H1 (cell line): Measurements from ENCODE around the gene NANOS2. TPM values are rescaled to one million over a fixed set of nuclear protein-coding genes. Genes with fewer than 3 reads are reported as not detected.

Experiments
- CTCF ChIP-seq, 3 experiments: IDR thresholded peaks; 1 replicate in 2 of 3; 2 replicates in 1 of 3; pipeline versions ENCODE4 v1.5.1 to v1.6.1; 2011; ENCODE audit warnings: low read length in 3 of 3, mild to moderate bottlenecking in 3 of 3, inconsistent platforms in 2 of 3, low read depth in 1 of 3, moderate library complexity in 1 of 3; ENCODE audit not compliant: insufficient read depth in 1 of 3; ENCODE audit errors: control extremely low read depth in 1 of 3
- SRF ChIP-seq: IDR thresholded peaks from 2 replicates; pipeline ENCODE4 v1.6.1; 2011; ENCODE audit warnings: mild to moderate bottlenecking, low read depth, low read length, moderate library complexity
- polyA plus RNA-seq, 7 experiments: library from polyadenylated mRNA; depleted of rRNA in 3 of 7; stranded (reverse) in 5 of 7; unstranded in 2 of 7; fragments of >200 nt in 5 of 7; fragments of 200-250 nt in 2 of 7; gene quantifications; 1 replicate in 5 of 7; 2 replicates in 1 of 7; 4 replicates in 1 of 7; pipeline versions ENCODE4 v1.2.1 to v1.2.3, GENCODE V29; 2011 to 2013; ENCODE audit warnings: missing spikeins in 2 of 7, mixed read lengths in 2 of 7
- total RNA-seq: library from RNA; stranded (reverse); fragmentation: NEBNext Ultra II Directional; extraction: Animal tissue kit (Norgen Biotek cat#: 25700); gene quantifications from 2 replicates; pipeline ENCODE4 v1.2.1, GENCODE V29; 2021

NANOS2 gene
- total and polyA plus RNA-seq, 2 of the 8 experiments (the other 6 are each of a cell fraction or from before 2014, with no cell fraction given), result 0.20 TPM; not detected in 1

DNA sequence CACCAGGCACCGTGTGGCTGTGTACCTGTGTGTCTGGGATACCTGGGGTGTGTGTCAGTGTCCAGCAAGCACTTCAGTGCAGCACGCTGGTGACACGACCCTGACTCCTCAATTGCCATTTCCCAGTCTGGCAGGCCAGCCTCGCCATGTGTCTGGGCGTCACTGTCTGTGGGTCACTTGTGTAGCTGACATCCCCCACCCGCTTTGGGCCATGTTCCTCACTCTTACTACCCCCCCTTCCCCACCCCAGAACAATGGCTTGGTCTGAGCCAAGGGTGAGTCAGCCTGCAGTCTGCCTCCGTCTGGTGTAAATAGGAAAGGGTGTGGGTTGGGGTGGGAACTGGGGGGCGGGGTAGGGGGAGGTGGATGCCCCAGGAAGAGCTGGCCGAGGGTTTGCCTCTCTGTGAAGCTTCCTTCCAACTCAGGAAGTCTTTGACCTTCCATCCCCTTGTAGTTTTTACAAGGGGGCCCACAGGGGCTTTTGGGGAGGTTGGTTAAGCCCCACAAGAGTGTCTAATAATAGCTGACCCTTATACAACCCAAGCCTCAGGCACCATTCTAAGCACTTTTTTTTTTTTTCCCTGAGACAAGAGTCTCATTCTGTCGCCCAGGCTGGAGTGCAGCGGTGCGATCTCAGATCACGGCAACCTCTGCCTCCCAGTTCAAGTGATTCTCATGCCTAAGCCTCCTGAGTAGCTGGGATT lies 41.5 kb upstream of the NANOS2 start (continued):
- TF ChIP-seq SRF (no peak), CTCF (IDR thresholded peaks at IDR 0.05; ENCODE audit: control extremely low read depth in 1 of 3, insufficient read depth in 1 of 3, low read depth in 1 of 3, low read length in 3 of 3) (no peak)
